HUES48 (cell line): ENCODE data around the gene KRT40.

ENCODE experiments used
- H3K27ac ChIP-seq: one replicate; pipeline ENCODE4 v1.7.0; 2013; ENCODE audit warnings: low read depth, low read length, inconsistent platforms
- H3K27me3 ChIP-seq: 2 replicates; pipeline ENCODE4 v1.6.1; 2013; ENCODE audit warnings: mild to moderate bottlenecking, low read length; ENCODE audit not compliant: control insufficient read depth, insufficient read depth
- H3K36me3 ChIP-seq: 2 replicates; pipeline ENCODE4 v1.6.1; 2013; ENCODE audit warnings: low read length; ENCODE audit not compliant: control insufficient read depth, insufficient read depth
- H3K4me1 ChIP-seq: 2 replicates; pipeline ENCODE4 v1.6.1; 2013; ENCODE audit warnings: mild to moderate bottlenecking, low read length; ENCODE audit not compliant: control insufficient read depth, insufficient read depth
- H3K4me3 ChIP-seq: 2 replicates; pipeline ENCODE4 v1.5.1; 2013; ENCODE audit warnings: mild to moderate bottlenecking, low read depth, low read length
- H3K9ac ChIP-seq: 2 replicates; pipeline ENCODE4 v1.6.1; 2013; ENCODE audit warnings: mild to moderate bottlenecking, low read depth, low read length, moderate library complexity
- H3K9me3 ChIP-seq: 2 replicates; pipeline ENCODE4 v1.6.1; 2013; ENCODE audit warnings: low read length; ENCODE audit not compliant: control insufficient read depth, insufficient read depth

Gene KRT40

GRCh38 chr17:40996829-40997228 is 12.7 kb upstream of the KRT40 start:
- Histone ChIP-seq H3K9ac (no peak overlapping the region), H3K4me1 (no peaks in the 10 kb centered on the region), H3K36me3 (no peaks in the 10 kb centered on the region)

DNA sequence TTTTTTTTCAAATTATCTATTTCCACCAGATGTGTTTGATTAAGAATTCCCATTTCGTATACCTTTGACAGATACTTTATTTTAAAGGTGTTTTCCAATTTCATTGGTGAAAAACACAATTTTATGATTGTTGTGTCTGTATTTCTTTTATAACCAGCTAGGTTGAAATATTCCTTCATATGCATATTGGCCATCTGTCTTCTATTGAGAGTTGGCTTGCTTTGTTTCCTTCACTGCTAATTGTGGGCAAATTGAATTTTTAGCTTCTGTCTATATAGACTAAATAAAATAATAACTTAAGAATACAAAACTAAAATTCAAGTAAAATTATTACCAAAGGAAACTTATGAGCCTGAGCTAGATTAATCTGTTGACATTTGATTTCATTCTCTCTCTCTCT is 11.0 kb upstream of the KRT40 start:
- Histone ChIP-seq H3K27me3 (no peaks in the 10 kb centered on the region), H3K27ac (no peak overlapping the region), H3K9me3 (no peaks in the 10 kb centered on the region), H3K4me1 (no peaks in the 10 kb centered on the region), H3K9ac (no peak overlapping the region), H3K4me3 (no peak overlapping the region), H3K36me3 (no peaks in the 10 kb centered on the region)

More at GRCh38 chr17:40996829-40997228, 12.7 kb upstream of the KRT40 start:
- Histone ChIP-seq H3K27me3 (no peaks in the 10 kb centered on the region), H3K9me3 (no peaks in the 10 kb centered on the region), H3K27ac (no peak overlapping the region), H3K4me3 (no peak overlapping the region)

GRCh38 chr17:40993839-40994238 is 9.7 kb upstream of the KRT40 start, which contains the start of gene KRTAP3-3:
Gene KRTAP3-3 (minus strand): TSS chr17:40994164. CDS start chr17:40994097, 67 bp downstream.
- no peak within 1 kb of the TSS for H3K4me3 ChIP-seq
- H3K4me1 ChIP-seq, result no peaks in the 10 kb centered on the region
- no peaks in the 10 kb centered on the region for H3K9me3 ChIP-seq
- no peak within 1 kb of the TSS for H3K27ac ChIP-seq
- H3K9ac ChIP-seq, result no peak within 1 kb of the TSS
- no peaks in the 10 kb centered on the region for H3K36me3 ChIP-seq
- no peaks in the 10 kb centered on the region for H3K27me3 ChIP-seq

GRCh38 chr17:40993084-40993483 is 9.0 kb upstream of the KRT40 start:
- Histone ChIP-seq H3K27ac (no peak overlapping the region), H3K9ac (no peak overlapping the region), H3K9me3 (no peaks in the 10 kb centered on the region), H3K4me1 (no peaks in the 10 kb centered on the region), H3K36me3 (no peaks in the 10 kb centered on the region), H3K4me3 (no peak overlapping the region), H3K27me3 (no peaks in the 10 kb centered on the region)

GRCh38 chr17:40992666-40993065 is 8.5 kb upstream of the KRT40 start:
- H3K9me3 ChIP-seq, result no peaks in the 10 kb centered on the region
- H3K9ac ChIP-seq, result no peak overlapping the region
- no peaks in the 10 kb centered on the region for H3K27me3 ChIP-seq
- no peaks in the 10 kb centered on the region for H3K36me3 ChIP-seq
- no peaks in the 10 kb centered on the region for H3K4me1 ChIP-seq
- H3K27ac ChIP-seq, result no peak overlapping the region
- no peak overlapping the region for H3K4me3 ChIP-seq

DNA sequence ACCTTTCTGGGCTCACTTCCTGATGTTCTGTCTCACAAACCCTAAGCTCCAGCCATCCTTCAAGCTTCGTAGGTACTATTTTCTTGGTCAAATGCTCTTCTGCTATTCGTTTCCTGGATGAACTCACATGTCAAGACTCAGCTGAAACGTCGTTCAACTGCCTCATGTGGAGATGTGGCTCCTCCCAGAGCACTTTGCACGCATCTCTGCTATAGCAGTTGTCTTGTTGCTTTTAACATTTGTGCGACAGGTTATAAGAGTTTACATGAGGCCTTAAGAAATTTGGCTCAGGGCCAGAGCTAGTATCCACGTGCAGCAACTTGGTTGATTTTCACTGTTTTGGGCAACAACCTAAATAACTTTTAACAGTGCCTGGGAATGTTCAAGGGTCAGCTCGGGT is 2.8 kb upstream of the KRT40 start:
- Histone ChIP-seq H3K36me3 (no peaks in the 10 kb centered on the region), H3K9ac (no peak overlapping the region), H3K27me3 (no peaks in the 10 kb centered on the region), H3K4me3 (no peak overlapping the region), H3K9me3 (no peaks in the 10 kb centered on the region), H3K27ac (no peak overlapping the region), H3K4me1 (no peaks in the 10 kb centered on the region)

DNA sequence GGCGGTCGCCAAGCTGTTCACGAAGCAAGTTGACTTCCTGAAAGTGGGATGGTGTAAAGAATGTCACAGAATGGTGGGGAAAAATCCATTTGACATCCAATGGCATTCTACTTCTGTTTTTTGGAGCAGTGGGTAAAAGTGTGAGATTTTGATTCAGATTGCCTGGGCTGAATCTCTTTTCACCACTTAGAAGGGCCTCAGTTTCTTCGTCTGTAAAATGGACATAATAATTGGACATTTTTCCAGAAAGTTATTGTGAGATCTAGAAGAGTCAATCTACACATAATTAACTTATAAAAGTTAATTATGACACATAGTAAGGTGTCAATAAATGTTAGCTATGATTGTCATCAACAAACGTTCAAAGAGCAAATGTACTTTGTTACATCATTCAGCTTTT is 3.0 kb downstream of the KRT40 start:
- Histone ChIP-seq H3K27me3 (no peaks in the 10 kb centered on the region), H3K4me3 (no peak overlapping the region), H3K36me3 (no peaks in the 10 kb centered on the region), H3K4me1 (peaks cover 9% of the 10 kb centered on the region; the same call in 1 of the 2 replicates), H3K9ac (no peak overlapping the region), H3K27ac (no peak overlapping the region), H3K9me3 (no peaks in the 10 kb centered on the region)

DNA sequence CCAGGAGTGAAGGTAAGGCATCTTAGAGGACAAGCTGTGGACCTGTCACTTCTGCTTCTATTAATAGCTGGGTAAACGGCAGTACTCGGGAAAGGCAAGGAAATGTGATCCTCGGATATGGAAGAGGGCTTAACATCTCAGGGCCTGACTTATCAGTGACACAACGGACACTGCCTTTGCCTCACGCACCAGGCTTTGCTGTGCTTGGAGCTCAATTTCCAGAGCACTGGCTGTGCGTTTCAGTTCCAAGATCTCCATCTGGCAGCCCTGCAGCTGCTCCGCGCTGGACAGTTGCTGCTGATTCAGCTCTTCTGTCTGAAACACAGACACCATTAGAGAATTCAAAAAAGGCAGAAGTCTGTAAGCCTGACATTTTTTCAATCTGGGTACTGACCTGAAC is 3.5 kb downstream of the KRT40 start:
- Histone ChIP-seq H3K9ac (no peak overlapping the region), H3K27me3 (no peaks in the 10 kb centered on the region), H3K9me3 (no peaks in the 10 kb centered on the region), H3K4me3 (no peak overlapping the region), H3K4me1 (peaks cover 9% of the 10 kb centered on the region; the same call in 1 of the 2 replicates), H3K36me3 (no peaks in the 10 kb centered on the region), H3K27ac (no peak overlapping the region)

DNA sequence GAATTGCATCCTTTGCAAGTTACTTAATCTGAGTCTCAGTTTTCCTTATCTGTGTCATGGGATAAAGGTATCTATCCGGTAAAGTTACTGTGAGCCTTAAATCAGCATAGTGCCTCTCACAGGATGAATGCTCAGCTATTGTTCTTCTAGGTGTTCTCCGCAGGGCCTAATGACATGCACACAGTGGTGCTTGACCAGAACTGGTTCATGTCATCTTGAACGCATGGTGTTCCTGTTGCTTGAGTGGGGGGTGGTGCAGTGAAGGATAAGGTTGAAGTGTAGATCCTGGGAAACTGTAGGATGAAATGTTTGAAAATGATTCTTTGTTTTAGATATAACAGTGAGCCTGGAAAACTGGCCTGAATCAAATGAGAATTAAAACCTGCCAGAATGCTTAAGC is 4.0 kb downstream of the KRT40 start:
- no peaks in the 10 kb centered on the region for H3K27me3 ChIP-seq
- H3K27ac ChIP-seq, result no peak overlapping the region
- no peak overlapping the region for H3K4me3 ChIP-seq

DNA sequence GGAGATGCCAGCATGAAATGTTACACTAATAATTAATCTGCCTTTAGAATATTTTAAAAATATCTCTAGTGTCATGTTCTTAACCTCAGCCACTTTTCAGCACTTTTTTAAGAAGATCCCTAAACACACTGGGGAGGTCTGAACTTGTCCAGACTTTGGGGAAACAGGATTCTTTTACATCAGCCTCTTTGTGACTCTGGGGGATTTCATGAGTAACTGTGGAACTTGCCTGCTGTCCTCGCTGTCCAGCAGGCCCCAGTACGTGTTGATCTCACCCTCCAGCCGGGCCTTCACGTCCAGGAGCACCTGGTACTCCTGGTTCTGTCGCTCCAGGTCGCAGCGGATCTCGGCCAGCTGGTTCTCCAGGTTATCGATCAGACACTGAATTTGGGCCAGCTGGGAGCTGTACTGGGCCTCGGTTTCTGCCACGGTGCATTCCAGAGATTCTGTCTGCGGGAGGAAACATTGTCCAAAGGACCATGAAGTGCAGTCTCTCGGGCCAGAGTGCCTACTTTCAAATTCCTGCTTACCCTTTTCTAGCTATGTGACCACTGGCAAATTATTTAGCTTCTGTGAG is 5.5 kb downstream of the KRT40 start:
- Histone ChIP-seq H3K36me3 (no peaks in the 10 kb centered on the region), H3K9me3 (no peaks in the 10 kb centered on the region), H3K27ac (no peak overlapping the region), H3K9ac (no peak overlapping the region), H3K4me1 (peaks cover 9% of the 10 kb centered on the region; the same call in 1 of the 2 replicates), H3K27me3 (no peaks in the 10 kb centered on the region), H3K4me3 (no peak overlapping the region)

More for the DNA sequence above, 4.0 kb downstream of the KRT40 start:
- no peaks in the 10 kb centered on the region for H3K36me3 ChIP-seq
- H3K9ac ChIP-seq, result no peak overlapping the region
- peaks cover 9% of the 10 kb centered on the region; the same call in 1 of the 2 replicates for H3K4me1 ChIP-seq
- no peaks in the 10 kb centered on the region for H3K9me3 ChIP-seq

- Histone ChIP-seq H3K9ac (no peak overlapping the region), H3K4me1 (peaks cover 5% of the 10 kb centered on the region; the same call in 1 of the 2 replicates), H3K4me3 (no peak overlapping the region), H3K36me3 (no peaks in the 10 kb centered on the region), H3K9me3 (0 out of 2 replicates have a peak, but pooled peaks cover 3% of the 10 kb centered on the region), H3K27me3 (no peaks in the 10 kb centered on the region), H3K27ac (no peak overlapping the region)
Measured at GRCh38 chr17:40975516-40975915, 8.6 kb downstream of the KRT40 start.
